ENCODE data around the gene LRRIQ3.
"Not testable (repeated sequence)": the region's sequence is repeated elsewhere in the genome, so short reads cannot be mapped to it uniquely, and the experiment has no call there.

Gene LRRIQ3

GRCh38 chr1:74193908-74194307, 4.1 kb downstream of the LRRIQ3 start:
- H3K9me3 Mint-ChIP-seq: peaks cover 9% of the 10 kb centered on the region
- DNase-seq (no peak), ATAC-seq (no peak)
- no peak overlapping the region for H3K27ac Mint-ChIP-seq
- peaks cover 2% of the 10 kb centered on the region for H3K27me3 Mint-ChIP-seq
- peaks cover 6% of the 10 kb centered on the region for H3K36me3 Mint-ChIP-seq (ENCODE audit: low read depth)
- no peak overlapping the region for H3K4me3 Mint-ChIP-seq
- peaks cover 17% of the 10 kb centered on the region for H3K4me1 Mint-ChIP-seq

GRCh38 chr1:74180490-74180889, 17.5 kb downstream of the LRRIQ3 start:
- Mint-ChIP-seq H3K9me3 (peaks cover 2% of the 10 kb centered on the region), H3K4me1 (no peaks in the 10 kb centered on the region), H3K4me3 (no peak overlapping the region), H3K27me3 (no peaks in the 10 kb centered on the region), H3K36me3 (ENCODE audit: low read depth) (peaks cover 6% of the 10 kb centered on the region), H3K27ac (no peak overlapping the region)
- no peak for DNase-seq
- ATAC-seq: no peak

- peaks cover 40% of the 10 kb centered on the region for H3K9me3 Mint-ChIP-seq
- not testable (repeated sequence) for H3K27me3 Mint-ChIP-seq; H3K27ac Mint-ChIP-seq; H3K36me3 Mint-ChIP-seq (ENCODE audit: low read depth); H3K4me3 Mint-ChIP-seq; DNase-seq; H3K4me1 Mint-ChIP-seq; ATAC-seq
These were observed 23.6 kb downstream of the LRRIQ3 start for GRCh38 chr1:74174423-74174822.

GRCh38 chr1:74162333-74162732, 35.6 kb downstream of the LRRIQ3 start:
- Mint-ChIP-seq H3K4me3 (no peak overlapping the region), H3K4me1 (no peaks in the 10 kb centered on the region), H3K27ac (no peak overlapping the region), H3K27me3 (peaks cover 3% of the 10 kb centered on the region), H3K36me3 (ENCODE audit: low read depth) (no peaks in the 10 kb centered on the region), H3K9me3 (peaks cover 7% of the 10 kb centered on the region)
- DNase-seq (no peak), ATAC-seq (no peak)

GRCh38 chr1:74161497-74161896, 36.5 kb downstream of the LRRIQ3 start:
- H3K9me3 Mint-ChIP-seq: peaks cover 7% of the 10 kb centered on the region
- H3K4me1 Mint-ChIP-seq: no peaks in the 10 kb centered on the region
- no peaks in the 10 kb centered on the region for H3K36me3 Mint-ChIP-seq (ENCODE audit: low read depth)
- DNase-seq: no peak
- no peak for ATAC-seq
- H3K27me3 Mint-ChIP-seq: peaks cover 3% of the 10 kb centered on the region
- H3K27ac Mint-ChIP-seq: no peak overlapping the region
- no peak overlapping the region for H3K4me3 Mint-ChIP-seq

DNA sequence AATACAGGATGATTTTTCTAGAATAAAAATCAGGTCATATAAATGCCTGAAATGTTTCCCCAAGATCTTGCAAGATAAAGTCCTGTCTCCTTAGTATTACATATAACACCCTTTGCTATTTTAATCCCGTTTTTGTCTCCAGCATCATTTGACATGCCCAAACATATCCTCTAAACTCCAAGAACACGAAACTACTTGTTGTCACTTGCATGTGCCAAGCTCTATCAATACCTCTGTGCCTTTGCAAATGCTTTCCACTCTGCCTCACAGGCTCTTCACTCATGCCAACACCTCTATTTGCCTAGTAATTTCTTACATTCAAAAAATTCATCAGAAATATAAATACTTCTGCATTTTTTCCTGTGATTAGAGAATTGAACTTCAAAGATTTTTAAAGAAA, 37.9 kb downstream of the LRRIQ3 start:
- H3K27ac Mint-ChIP-seq: no peak overlapping the region
- DNase-seq (no peak), ATAC-seq (no peak)
- no peaks in the 10 kb centered on the region for H3K4me1 Mint-ChIP-seq
- H3K9me3 Mint-ChIP-seq: no peaks in the 10 kb centered on the region
- H3K4me3 Mint-ChIP-seq: no peak overlapping the region
- H3K36me3 Mint-ChIP-seq (ENCODE audit: low read depth): no peaks in the 10 kb centered on the region
- peaks cover 1% of the 10 kb centered on the region for H3K27me3 Mint-ChIP-seq

GRCh38 chr1:74145086-74145485, 52.9 kb downstream of the LRRIQ3 start:
- no peak for ATAC-seq
- H3K36me3 Mint-ChIP-seq (ENCODE audit: low read depth): no peaks in the 10 kb centered on the region

DNA sequence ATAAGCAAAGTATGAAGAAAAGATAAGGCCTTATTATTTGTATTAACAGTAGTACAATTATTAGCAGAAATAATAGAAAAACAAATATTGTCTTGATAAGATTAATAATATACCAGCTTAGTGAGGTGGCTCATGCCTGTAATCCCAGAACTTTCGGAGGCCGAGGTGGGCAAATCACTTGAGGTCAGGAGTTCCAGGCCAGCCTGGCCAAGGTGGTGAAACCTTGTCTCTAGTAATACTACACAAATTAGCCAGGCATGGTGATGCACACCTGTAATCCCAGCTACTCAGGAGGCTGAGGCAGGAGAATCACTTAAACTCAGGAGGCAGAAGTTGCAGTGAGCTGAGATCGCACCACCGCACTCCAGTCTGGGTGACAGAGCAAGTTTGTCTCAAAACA, 80.6 kb downstream of the LRRIQ3 start:
- not testable (repeated sequence) for H3K4me3 Mint-ChIP-seq; H3K9me3 Mint-ChIP-seq; H3K27me3 Mint-ChIP-seq; H3K4me1 Mint-ChIP-seq; DNase-seq; H3K27ac Mint-ChIP-seq; H3K36me3 Mint-ChIP-seq (ENCODE audit: low read depth); ATAC-seq

More at GRCh38 chr1:74145086-74145485, 52.9 kb downstream of the LRRIQ3 start:
- Mint-ChIP-seq H3K4me1 (no peaks in the 10 kb centered on the region), H3K27ac (no peak overlapping the region), H3K27me3 (no peaks in the 10 kb centered on the region), H3K9me3 (peaks cover 4% of the 10 kb centered on the region), H3K4me3 (no peak overlapping the region)
- DNase-seq: no peak

- Mint-ChIP-seq H3K36me3 (ENCODE audit: low read depth) (no peaks in the 10 kb centered on the region), H3K4me3 (no peak overlapping the region), H3K27me3 (no peaks in the 10 kb centered on the region), H3K4me1 (no peaks in the 10 kb centered on the region), H3K27ac (no peak overlapping the region), H3K9me3 (no peaks in the 10 kb centered on the region)
- no peak for DNase-seq
- no peak for ATAC-seq
These were observed 84.6 kb downstream of the LRRIQ3 start for GRCh38 chr1:74113333-74113732.

DNA sequence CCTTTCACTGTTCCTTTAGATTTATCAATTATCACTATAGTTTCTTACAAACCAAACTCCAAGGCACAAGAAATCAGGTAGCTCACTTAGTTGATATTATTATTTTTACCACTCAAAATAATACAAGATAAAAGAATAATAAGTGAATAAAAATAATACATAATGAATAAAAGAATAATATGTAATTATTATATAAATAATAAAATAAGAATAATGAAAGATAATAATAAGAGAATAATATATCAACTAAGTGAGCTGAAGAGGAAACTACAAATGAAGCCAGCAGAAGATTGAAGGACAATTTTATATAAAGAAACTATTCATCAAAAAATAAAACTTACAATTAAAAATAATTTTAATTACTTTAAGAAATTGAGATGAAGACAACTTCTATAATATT, 90.6 kb downstream of the LRRIQ3 start:
- Mint-ChIP-seq H3K4me1 (no peaks in the 10 kb centered on the region), H3K27me3 (no peaks in the 10 kb centered on the region), H3K36me3 (ENCODE audit: low read depth) (no peaks in the 10 kb centered on the region), H3K27ac (no peak overlapping the region), H3K4me3 (no peak overlapping the region), H3K9me3 (peaks cover 3% of the 10 kb centered on the region)
- ATAC-seq (no peak), DNase-seq (no peak)

DNA sequence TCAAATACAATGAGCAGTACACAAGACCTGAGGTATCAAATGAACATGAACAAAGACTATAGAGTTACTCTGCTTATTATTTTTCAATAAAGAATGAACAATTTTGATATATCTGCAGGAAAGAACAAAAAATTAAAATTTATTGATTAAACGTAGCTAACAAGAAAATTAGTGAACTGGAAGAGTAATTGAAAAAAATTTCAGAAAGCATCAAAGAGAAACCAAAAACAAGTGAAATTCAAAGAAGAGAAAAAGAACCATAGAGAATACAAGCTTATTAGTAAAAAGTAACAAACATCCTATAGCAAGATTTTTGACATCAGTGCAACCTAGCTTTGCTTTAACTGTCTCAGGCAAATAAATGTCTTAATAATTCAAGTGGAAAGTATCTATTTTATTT, 106.6 kb downstream of the LRRIQ3 start:
- ATAC-seq: no peak
- H3K4me3 Mint-ChIP-seq: no peak overlapping the region
- no peak for DNase-seq
- peaks cover 18% of the 10 kb centered on the region for H3K9me3 Mint-ChIP-seq
- H3K27me3 Mint-ChIP-seq: peaks cover 1% of the 10 kb centered on the region
- H3K27ac Mint-ChIP-seq: no peak overlapping the region
- no peaks in the 10 kb centered on the region for H3K4me1 Mint-ChIP-seq
- no peaks in the 10 kb centered on the region for H3K36me3 Mint-ChIP-seq (ENCODE audit: low read depth)

DNA sequence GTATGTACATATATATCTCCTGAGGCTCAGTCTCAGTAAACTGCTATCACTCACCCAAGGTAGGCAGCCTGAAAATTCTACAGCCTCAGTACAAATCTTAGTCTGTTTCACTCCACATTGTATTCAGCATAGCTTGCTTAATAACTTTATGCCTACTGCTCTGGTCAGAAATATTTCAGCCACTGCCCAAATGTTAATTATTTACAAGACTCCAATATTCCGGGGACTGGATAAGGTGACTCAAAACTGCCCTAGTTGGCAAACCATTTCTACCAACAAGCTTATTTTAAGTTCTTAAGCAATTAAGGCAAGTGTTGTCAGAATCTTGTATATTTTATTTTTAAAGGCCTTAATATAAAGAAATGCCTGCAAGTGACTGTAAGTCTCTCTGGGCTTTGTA, 114.8 kb downstream of the LRRIQ3 start:
- H3K27ac Mint-ChIP-seq: no peak overlapping the region
- H3K4me1 Mint-ChIP-seq: no peaks in the 10 kb centered on the region
- H3K4me3 Mint-ChIP-seq: no peak overlapping the region
- DNase-seq: no peak
- ATAC-seq: no peak
- H3K9me3 Mint-ChIP-seq: no peaks in the 10 kb centered on the region
- no peaks in the 10 kb centered on the region for H3K36me3 Mint-ChIP-seq (ENCODE audit: low read depth)
- H3K27me3 Mint-ChIP-seq: peaks cover 1% of the 10 kb centered on the region

DNA sequence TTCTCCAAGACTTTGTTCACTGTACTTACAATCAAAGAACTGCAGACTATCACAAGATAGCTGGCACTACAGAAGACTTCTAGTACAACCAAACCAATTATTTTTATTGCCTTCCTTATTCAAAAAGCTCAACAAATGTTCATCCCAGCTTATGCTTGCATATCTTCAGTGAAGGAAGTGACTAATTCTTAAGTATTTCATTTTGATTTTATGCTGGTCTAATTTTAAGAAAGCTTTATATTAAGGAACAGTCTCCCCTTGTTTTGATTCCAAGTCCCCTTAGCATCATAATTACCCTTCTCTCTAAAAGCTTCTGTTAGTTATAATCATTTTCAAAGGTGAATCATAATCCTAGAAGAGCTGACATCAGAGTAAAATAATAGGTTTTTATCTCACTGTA, 132.9 kb downstream of the LRRIQ3 start:
- ATAC-seq: no peak
- no peak overlapping the region for H3K4me3 Mint-ChIP-seq
- peaks cover 11% of the 10 kb centered on the region for H3K9me3 Mint-ChIP-seq

DNA sequence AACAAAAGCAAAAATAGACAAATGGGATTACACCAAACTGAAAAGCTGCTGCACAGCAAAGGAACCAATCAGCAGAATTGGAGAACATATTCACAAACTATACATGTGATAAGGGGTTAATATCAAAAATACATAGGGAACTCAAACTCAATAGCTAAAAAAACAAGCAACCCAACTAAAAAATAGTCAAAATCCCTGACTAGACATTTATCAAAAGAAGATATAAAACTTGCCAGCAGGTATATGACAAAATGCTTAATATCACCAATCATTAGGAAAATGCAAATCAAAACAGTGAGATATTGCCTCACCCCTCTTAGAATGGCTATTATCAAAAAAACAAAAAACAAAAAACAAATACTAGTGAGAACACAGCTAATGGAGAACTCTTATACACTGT, 140.3 kb downstream of the LRRIQ3 start:
- no peak for ATAC-seq
- H3K9me3 Mint-ChIP-seq: peaks cover 11% of the 10 kb centered on the region

More for the DNA sequence above, 132.9 kb downstream of the LRRIQ3 start:
- Mint-ChIP-seq H3K4me1 (no peaks in the 10 kb centered on the region), H3K27me3 (no peaks in the 10 kb centered on the region), H3K36me3 (ENCODE audit: low read depth) (no peaks in the 10 kb centered on the region), H3K27ac (no peak overlapping the region)
- no peak for DNase-seq

DNA sequence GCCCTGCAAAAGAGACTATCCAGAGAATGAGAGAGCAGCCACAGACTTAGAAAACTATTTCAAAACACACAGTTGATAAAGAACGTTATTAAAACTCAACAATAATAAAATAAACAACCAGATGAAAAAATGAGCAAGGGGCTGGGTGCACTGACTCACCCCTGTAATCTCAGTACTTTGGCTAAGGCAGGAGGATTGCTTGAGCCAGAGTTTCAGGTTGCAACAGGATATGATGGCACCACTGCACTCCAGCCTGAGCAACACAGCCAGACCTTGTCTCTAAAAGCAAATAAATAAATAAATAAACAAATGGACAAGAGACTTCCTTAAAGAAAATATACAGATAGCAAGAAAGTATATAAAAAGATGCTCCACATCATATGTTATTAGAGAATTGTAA, 144.6 kb downstream of the LRRIQ3 start:
- Mint-ChIP-seq H3K9me3 (no peaks in the 10 kb centered on the region), H3K27me3 (no peaks in the 10 kb centered on the region), H3K4me3 (no peak overlapping the region), H3K4me1 (no peaks in the 10 kb centered on the region), H3K27ac (no peak overlapping the region), H3K36me3 (ENCODE audit: low read depth) (no peaks in the 10 kb centered on the region)
- DNase-seq: no peak
- ATAC-seq: no peak

More for the DNA sequence above, 140.3 kb downstream of the LRRIQ3 start:
- Mint-ChIP-seq H3K4me3 (no peak overlapping the region), H3K4me1 (no peaks in the 10 kb centered on the region), H3K36me3 (ENCODE audit: low read depth) (no peaks in the 10 kb centered on the region), H3K27ac (no peak overlapping the region), H3K27me3 (no peaks in the 10 kb centered on the region)
- no peak for DNase-seq

GRCh38 chr1:74050386-74050785, 147.6 kb downstream of the LRRIQ3 start:
- no peaks in the 10 kb centered on the region for H3K36me3 Mint-ChIP-seq (ENCODE audit: low read depth)
- H3K27ac Mint-ChIP-seq: no peak overlapping the region
- no peaks in the 10 kb centered on the region for H3K4me1 Mint-ChIP-seq
- H3K4me3 Mint-ChIP-seq: no peak overlapping the region
- DNase-seq: no peak
- peaks cover 5% of the 10 kb centered on the region for H3K9me3 Mint-ChIP-seq
- no peaks in the 10 kb centered on the region for H3K27me3 Mint-ChIP-seq
- no peak for ATAC-seq
